Mucosa of descending colon (tissue), 3 donors: Measurements from ENCODE around the gene EVI5L. TPM values are rescaled to one million over a fixed set of nuclear protein-coding genes. Genes with fewer than 3 reads are reported as not detected.
"Not testable (repeated sequence)": the region's sequence is repeated elsewhere in the genome, so short reads cannot be mapped to it uniquely, and the experiment has no call there.

Source experiments
- ATAC-seq: fragments of 200-7000 bp; cut with Tn5 transposase; one replicate; pipeline ENCODE4 v1.9.1; 2020; ENCODE audit warnings: mild to moderate bottlenecking, moderate library complexity
- DNase-seq, 3 donors: peaks; one replicate each; pipeline ENCODE4 v3.0.0-alpha.2; 2020
- H3K36me3 ChIP-seq: fragments of 200-600 bp; one replicate; pipeline ENCODE4 v1.8.0; 2021; ENCODE audit warnings: low read depth, mild to moderate bottlenecking
- H3K4me1 ChIP-seq: fragments of 200-600 bp; one replicate; pipeline ENCODE4 v1.8.0; 2021; ENCODE audit warnings: low read depth, mild to moderate bottlenecking
- H3K4me3 ChIP-seq: fragments of 200-600 bp; one replicate; pipeline ENCODE4 v1.8.0; 2021; ENCODE audit warnings: mild to moderate bottlenecking
- H3K9me3 ChIP-seq: fragments of 200-600 bp; one replicate; pipeline ENCODE4 v1.8.0; 2021; ENCODE audit warnings: mild to moderate bottlenecking
- CTCF ChIP-seq: fragments of 200-600 bp; IDR thresholded peaks from one replicate; pipeline ENCODE4 v1.8.0; 2022; ENCODE audit warnings: antibody characterized with exemption, mild to moderate bottlenecking
- intact Hi-C, 2 donors: fragments of 100-400 bp; cut with DNase I in 1 of 2; cut with micrococcal nuclease in 1 of 2; formaldehyde crosslinking; loops; one replicate each; pipeline versions ENCODE4 v1.11.0 to v1.11.1; 2022; cut with DNase I, micrococcal nuclease
- total RNA-seq, 3 donors: library from RNA; stranded (reverse); fragmentation: NEBNext Ultra II Directional in 2 of 3; extraction: Animal tissue kit (Norgen Biotek cat#: 25700) in 2 of 3; gene quantifications; one replicate each; pipeline versions ENCODE4 v1.2.1 to v1.2.4, GENCODE V29; 2021 to 2023
- donor health status: DM: no; HTN: no; CAD: no; lungs with moderate emphysema.
- donor health status: DM: no; HTN: no; CAD: no.
- donor health status: DM: no; HTN: yes; CAD: no.

The EVI5L gene
- total RNA-seq, 3 donors from 2014 or later = 8.3 to 17.6 (median 11.4) TPM

- H3K36me3 ChIP-seq = no peaks in the 10 kb centered on the region
- no peak overlapping the region for H3K4me3 ChIP-seq
- intact Hi-C loops = loop anchor here in 1 of 2 donors (10.0 kb wide), 1 partner anchor 47 kb away; the partner anchor contains the start of gene MAP2K7
- peaks cover 22% of the 10 kb centered on the region for H3K4me1 ChIP-seq
- DNase-seq (peak in 1 of 3 donors; percentile 53), ATAC-seq (peak; percentile 23)
- no peak for TF ChIP-seq CTCF
- no peaks in the 10 kb centered on the region for H3K9me3 ChIP-seq
Observed at GRCh38 chr19:7858109-7858770, 28.2 kb downstream of the EVI5L start.

- not testable (repeated sequence) for ATAC-seq, H3K36me3 ChIP-seq, H3K4me3 ChIP-seq, H3K9me3 ChIP-seq, DNase-seq
- intact Hi-C loops = loop anchor here in 1 of 2 donors (10.0 kb wide), 1 partner anchor 46 kb away; the partner anchor contains the start of gene MAP2K7
- H3K4me1 ChIP-seq = peaks cover 18% of the 10 kb centered on the region
Observed at GRCh38 chr19:7859087-7859486, 29.1 kb downstream of the EVI5L start.

- H3K4me3 ChIP-seq = no peak overlapping the region
- ATAC-seq = no peak
- TF ChIP-seq CTCF = no peak
- peaks cover 18% of the 10 kb centered on the region for H3K4me1 ChIP-seq
- DNase-seq = no peak
- intact Hi-C loops = loop anchor here in 1 of 2 donors (10.0 kb wide), 1 partner anchor 45 kb away; the partner anchor contains the start of gene MAP2K7
- H3K9me3 ChIP-seq = no peaks in the 10 kb centered on the region
- H3K36me3 ChIP-seq = no peaks in the 10 kb centered on the region
Observed at GRCh38 chr19:7859831-7860713, 30.1 kb downstream of the EVI5L start.

- DNase-seq (no peak), ATAC-seq (no peak)
- Histone ChIP-seq H3K4me3 (no peak overlapping the region), H3K9me3 (no peaks in the 10 kb centered on the region), H3K36me3 (no peaks in the 10 kb centered on the region), H3K4me1 (peaks cover 18% of the 10 kb centered on the region)
- no peak for TF ChIP-seq CTCF
- intact Hi-C loops = no loop called here
Observed at GRCh38 chr19:7860714-7861618, 30.9 kb downstream of the EVI5L start.

- DNase-seq = peak in 1 of 3 donors; percentile 51
- TF ChIP-seq CTCF = no peak
- ATAC-seq = peak; percentile 2
- Histone ChIP-seq H3K36me3 (no peaks in the 10 kb centered on the region), H3K4me1 (peaks cover 18% of the 10 kb centered on the region), H3K4me3 (no peak overlapping the region), H3K9me3 (no peaks in the 10 kb centered on the region)
- intact Hi-C loops = no loop called here
Observed at GRCh38 chr19:7861619-7862412, 31.8 kb downstream of the EVI5L start.
